HL-60 (cell line): ENCODE results near the gene HOMER1.

Source experiments
- DNase-seq, 2 experiments: peaks; one replicate each; pipeline ENCODE4 v3.0.0-alpha.2; 2010 to 2020; ENCODE audit warnings: low read depth in 1 of 2, low spot score in 1 of 2
- H3K27ac ChIP-seq: fragments of 250-450 bp; sonication (Bioruptor Pico); replicated peaks from 2 replicates; pipeline ENCODE4 v1.5.1; 2020; ENCODE audit warnings: mild to moderate bottlenecking, moderate library complexity
- H3K27me3 ChIP-seq: fragments of 250-450 bp; sonication (Bioruptor Pico); 2 replicates; pipeline ENCODE4 v1.5.1; 2021; ENCODE audit warnings: mild to moderate bottlenecking, moderate library complexity; ENCODE audit not compliant: insufficient read depth, poor library complexity, severe bottlenecking
- H3K4me3 ChIP-seq: replicated peaks from 2 replicates; pipeline ENCODE4 v1.5.1; 2011; ENCODE audit warnings: mild to moderate bottlenecking, control low read depth, low read length; ENCODE audit not compliant: insufficient read depth
- CTCF ChIP-seq: IDR thresholded peaks from one replicate; pipeline ENCODE4 v1.5.1; 2011; ENCODE audit warnings: low read length, control low read depth, inconsistent platforms; ENCODE audit not compliant: insufficient read depth
- GABPA ChIP-seq: IDR thresholded peaks from 2 replicates; pipeline ENCODE4 v1.6.1; 2012; ENCODE audit warnings: low read depth
- POLR2AphosphoS5 ChIP-seq: IDR thresholded peaks from 2 replicates; pipeline ENCODE4 v1.6.1; 2012; ENCODE audit warnings: low read depth
- REST ChIP-seq: IDR thresholded peaks from 2 replicates; pipeline ENCODE4 v1.6.1; 2012; ENCODE audit warnings: low read depth; ENCODE audit not compliant: insufficient replicate concordance
- SPI1 ChIP-seq: IDR thresholded peaks from 2 replicates; pipeline ENCODE4 v1.6.1; 2012; ENCODE audit warnings: low read depth, mild to moderate bottlenecking, borderline replicate concordance

The HOMER1 gene

GRCh38 chr5:79535477-79536192, 21.7 kb upstream of the HOMER1 start:
- H3K27me3 ChIP-seq = no peaks in the 10 kb centered on the region
- TF ChIP-seq POLR2AphosphoS5 (no peak), REST (no peak), GABPA (no peak), SPI1 (no peak), CTCF (no peak)
- no peak overlapping the region for H3K27ac ChIP-seq
- H3K4me3 ChIP-seq = no peak overlapping the region
- DNase-seq = no peak

- Histone ChIP-seq H3K4me3 (no peak overlapping the region), H3K27ac (no peak overlapping the region), H3K27me3 (no peaks in the 10 kb centered on the region)
- DNase-seq = peak in 1 of 2 experiments; percentile 33
- no peak for TF ChIP-seq GABPA
- no peak for TF ChIP-seq CTCF
- TF ChIP-seq REST = no peak
- TF ChIP-seq POLR2AphosphoS5 = no peak
- no peak for TF ChIP-seq SPI1
Observed at GRCh38 chr5:79529110-79529509, 15.2 kb upstream of the HOMER1 start.

- TF ChIP-seq GABPA (no peak), REST (no peak), SPI1 (no peak), CTCF (no peak), POLR2AphosphoS5 (no peak)
- DNase-seq = no peak
- Histone ChIP-seq H3K4me3 (no peak overlapping the region), H3K27me3 (no peaks in the 10 kb centered on the region), H3K27ac (no peak overlapping the region)
Observed at GRCh38 chr5:79527431-79527830, 13.5 kb upstream of the HOMER1 start.
